HG03469 (cell line): Measurements from ENCODE around the gene DTNB.

ENCODE experiments used
- ATAC-seq: cut with Tn5 transposase; IDR thresholded peaks from one replicate; pipeline ENCODE4 v1.9.1; 2021; ENCODE audit warnings: mild to moderate bottlenecking, moderate library complexity, moderate number of reproducible peaks; ENCODE audit not compliant: unreplicated experiment

The DTNB gene

DNA sequence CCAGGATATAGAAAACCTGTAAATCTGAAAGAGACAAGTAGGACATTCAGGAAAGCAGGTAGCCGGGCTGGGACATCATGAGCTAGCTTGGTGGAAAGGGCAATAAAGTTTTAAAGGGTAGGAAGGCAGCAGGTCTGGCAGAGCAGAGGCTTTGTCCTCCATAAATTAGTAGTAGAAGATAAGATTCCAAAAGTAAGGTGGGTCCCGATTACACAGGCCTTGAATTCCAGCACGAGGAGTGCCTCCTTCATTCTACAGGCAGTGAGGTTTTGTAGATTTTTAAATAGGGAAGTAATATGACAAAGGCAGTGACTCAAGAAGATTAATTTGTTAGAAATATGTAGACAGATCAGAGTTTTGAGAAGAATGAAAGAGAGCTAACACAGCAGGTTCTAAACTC, 160.7 kb downstream of the DTNB start:
- ATAC-seq: no peak

GRCh38 chr2:25506226-25506625, 167.2 kb downstream of the DTNB start:
- ATAC-seq: no peak

GRCh38 chr2:25505622-25506021, 167.8 kb downstream of the DTNB start:
- ATAC-seq: no peak

DNA sequence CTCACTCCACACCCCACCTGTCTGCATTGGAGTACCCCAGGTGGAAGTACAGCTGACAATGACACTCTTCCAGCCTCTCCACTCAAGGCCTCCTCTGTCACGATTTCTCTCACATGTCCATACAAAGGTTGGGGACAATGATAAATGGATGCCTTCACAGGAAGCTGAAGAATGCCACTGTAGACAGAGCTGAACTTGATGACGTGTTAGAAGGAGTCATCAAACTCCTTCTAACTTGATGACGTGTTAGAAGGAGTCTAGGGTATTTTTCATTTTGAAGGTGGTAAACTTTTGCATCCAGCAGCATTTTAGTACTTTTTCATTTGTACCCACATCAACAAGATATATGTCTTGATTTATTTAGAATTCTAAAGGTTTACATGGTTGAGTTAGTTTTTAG, 168.2 kb downstream of the DTNB start:
- no peak for ATAC-seq

- ATAC-seq: no peak
Observed at GRCh38 chr2:25504266-25504665, 169.1 kb downstream of the DTNB start.

DNA sequence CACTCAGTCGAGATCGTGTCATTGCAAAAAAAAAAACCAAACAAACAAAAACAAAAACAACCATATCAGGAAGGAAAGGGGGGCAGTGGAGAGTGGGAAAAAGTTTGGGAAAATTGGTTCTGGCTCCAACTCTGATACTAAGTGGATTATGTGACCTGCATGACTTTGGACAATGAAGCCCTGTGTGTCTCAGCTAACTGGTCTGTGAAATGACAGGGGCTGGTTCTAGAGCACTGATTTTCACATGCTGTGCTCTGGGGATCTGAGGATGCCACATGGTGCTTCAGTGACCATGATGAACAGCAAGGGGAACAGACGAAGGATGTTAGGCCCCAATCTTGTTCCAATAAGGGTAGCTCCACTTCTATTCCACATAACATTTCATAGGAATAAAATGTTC, 174.2 kb downstream of the DTNB start:
- no peak for ATAC-seq

GRCh38 chr2:25497918-25498407, 175.4 kb downstream of the DTNB start:
- peak; percentile 57 for ATAC-seq

DNA sequence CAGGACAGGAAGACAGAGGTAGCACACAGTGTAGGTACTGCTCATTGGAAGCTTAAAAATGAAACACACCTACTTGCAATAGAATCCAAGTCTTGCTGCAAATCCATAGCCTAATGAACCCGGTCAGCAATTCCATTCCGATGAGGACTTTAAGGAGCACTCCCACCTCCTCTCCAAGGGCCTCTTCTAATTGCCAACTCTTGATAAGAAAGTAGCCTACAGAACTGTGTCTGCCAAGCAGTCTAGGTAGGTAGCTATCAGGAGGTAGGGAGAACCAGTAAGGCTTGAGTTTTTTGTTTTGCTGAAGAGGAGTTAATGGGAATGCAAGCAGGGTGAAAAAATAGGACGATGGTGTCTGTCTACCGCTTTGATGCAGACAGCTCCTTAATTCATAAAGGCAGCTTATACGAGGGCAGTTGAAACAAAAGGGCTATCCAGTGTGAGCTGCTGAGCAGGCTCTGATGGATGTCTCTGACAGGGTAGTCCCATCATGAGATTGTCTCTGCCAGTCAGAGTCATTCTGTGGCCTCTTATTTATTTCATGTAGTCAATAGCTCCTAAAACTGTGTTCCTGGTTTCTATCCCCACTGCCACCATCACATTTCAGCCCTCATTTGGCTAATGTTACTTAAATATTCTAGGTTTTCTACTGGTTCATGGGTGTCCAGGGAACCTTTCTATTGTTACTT, 176.0 kb downstream of the DTNB start:
- no peak for ATAC-seq

- no peak for ATAC-seq
Observed at GRCh38 chr2:25494616-25495015, 178.8 kb downstream of the DTNB start.

DNA sequence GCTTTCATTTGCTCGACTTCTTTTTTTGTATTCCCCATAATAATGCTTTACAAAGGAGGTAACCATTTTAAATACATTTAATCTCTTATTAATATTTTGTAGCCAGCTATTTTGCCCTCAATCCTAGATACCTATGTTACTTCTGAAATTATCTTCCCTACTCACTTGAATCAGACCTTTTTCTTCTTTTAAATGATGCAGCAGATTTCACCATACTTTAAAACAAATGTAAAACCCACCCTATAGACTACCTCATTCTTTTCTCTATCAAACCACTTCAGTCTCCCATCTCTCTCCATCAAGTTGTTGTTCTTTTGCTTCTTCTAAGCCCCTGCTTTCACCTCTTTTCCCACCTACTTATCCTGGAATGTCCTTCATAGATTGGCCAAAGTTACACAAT, 180.2 kb downstream of the DTNB start:
- ATAC-seq: no peak

DNA sequence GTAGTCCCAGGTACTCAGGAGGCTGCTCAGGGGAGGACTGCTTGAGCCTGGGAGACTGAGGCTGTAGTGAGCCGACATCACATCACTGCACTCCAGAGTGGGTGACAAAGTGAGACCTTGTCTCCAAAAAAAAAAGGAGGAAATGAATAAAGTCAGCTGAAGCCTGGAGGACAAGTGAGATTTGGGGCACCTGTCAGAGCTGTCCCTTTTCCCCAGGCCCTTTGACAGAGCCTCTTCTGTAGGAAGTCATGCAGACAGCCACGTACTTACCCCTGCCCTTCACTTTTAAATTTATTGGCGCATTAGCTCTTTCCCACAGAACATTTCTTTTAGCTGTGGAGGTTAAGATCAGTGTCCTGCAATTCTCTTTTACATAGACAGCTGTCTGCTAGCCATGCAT, 180.7 kb downstream of the DTNB start:
- ATAC-seq: no peak

GRCh38 chr2:25491966-25492532, 181.3 kb downstream of the DTNB start:
- no peak for ATAC-seq

- ATAC-seq: no peak
Observed at GRCh38 chr2:25491003-25491696, 182.2 kb downstream of the DTNB start.

- no peak for ATAC-seq
Observed at GRCh38 chr2:25490217-25490616, 183.2 kb downstream of the DTNB start.

GRCh38 chr2:25489631-25490030, 183.7 kb downstream of the DTNB start:
- no peak for ATAC-seq

GRCh38 chr2:25483607-25484266, 189.6 kb downstream of the DTNB start:
- ATAC-seq: peak; percentile 80

DNA sequence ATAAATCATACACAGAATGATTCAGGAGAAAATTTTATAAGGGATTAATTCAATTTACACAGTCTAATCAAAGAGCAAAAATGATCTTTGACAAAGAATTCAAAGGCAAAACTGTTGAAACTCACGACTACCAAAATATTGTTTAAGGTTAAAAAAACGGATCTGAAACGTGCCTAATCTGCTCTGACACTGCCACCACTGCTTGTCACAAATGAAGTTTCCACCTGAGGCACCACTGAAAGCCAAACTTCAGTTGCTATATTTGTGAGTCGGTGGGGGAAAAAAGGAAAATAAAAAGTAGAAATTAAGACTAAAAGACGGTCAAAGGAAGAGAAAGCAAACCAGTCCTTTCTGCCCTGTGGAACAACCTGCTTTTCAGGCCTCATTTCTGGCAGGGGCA, 191.0 kb downstream of the DTNB start:
- ATAC-seq: no peak

DNA sequence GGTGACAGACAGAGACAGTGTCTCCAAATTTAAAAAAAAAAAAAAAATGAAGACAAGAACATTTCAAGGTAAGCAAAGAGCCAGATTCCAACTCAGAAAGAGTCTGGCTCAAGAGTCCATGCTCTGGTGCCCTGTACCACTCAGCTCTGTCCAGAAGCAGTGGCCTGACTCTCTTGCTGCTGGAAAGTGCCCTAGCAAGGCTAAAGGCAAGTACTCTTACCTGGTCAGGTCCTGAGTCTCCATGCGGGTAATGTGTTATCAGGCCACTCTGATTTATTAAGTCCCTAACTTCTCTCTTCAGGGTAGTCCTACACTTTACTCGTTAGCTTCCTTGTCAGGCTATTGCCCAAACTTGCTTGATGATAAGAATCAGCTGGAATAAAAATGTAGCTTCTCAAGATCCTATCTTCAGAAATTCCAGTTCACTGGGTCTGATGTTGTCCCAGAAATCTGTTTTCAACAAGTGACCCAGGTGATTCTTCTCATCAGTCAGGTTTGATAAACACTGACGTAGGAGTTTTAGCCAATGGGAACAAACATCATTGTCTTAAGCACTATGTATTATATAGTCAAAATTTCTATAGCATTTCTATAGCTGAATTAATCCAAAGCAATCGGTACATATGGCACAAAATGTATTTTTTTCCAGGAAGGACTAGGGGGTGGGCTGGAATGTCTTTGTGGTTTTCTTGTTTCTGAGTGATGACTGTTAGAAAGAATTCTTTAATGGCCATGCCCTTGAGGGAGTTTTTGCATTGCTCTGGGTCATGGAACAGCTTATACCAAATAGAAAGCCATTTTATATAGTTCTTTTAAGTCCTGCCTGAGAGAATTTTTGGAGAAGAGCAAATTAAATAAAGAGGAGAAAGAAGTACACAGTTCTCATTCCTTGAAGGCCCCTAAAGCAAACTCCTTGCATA, 191.7 kb downstream of the DTNB start:
- ATAC-seq: no peak

GRCh38 chr2:25480561-25480960, 192.8 kb downstream of the DTNB start:
- ATAC-seq: no peak

DNA sequence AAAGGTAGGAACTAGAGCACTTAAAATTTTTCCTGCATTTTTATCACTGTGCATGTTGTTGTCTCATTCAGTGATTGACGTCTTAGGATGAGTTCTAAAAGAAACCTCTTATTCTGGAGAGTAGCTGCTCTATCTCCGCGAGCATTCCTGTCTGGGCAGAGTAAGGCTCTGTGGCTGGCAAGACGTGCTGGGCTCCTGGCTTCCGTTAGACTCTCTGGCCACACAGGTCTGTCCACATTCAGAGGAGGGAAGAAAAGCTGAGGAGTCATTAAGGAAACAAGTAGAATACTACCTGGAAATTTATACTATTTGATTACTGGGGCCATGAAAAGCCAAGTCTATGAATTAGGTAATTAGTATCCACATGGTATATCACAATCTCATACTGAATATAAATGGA, 193.6 kb downstream of the DTNB start:
- no peak for ATAC-seq

DNA sequence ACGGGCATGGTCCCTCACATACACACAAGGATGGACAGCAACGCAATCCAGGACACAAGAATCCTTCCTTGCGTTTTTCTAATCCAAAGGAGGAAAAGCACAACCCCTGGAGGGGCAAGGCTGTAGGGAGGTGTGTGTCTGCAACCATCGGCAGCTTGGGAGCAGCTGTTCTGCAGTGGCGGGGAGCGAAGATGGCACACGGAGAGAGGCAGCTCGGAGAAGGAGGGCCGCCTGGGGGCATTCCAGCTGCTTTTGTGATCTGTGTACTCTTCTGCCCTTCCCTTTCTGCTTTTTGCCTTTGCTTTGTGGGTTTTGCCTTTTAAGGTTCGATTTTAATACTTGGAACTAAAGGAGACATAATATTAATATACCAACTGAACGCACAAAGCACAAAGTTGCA, 194.6 kb downstream of the DTNB start:
- ATAC-seq: no peak
